Pulmonary artery endothelial cell (primary cell): ENCODE data around the gene TPI1. TPM values are rescaled to one million over a fixed set of nuclear protein-coding genes. Genes with fewer than 3 reads are reported as not detected.

ENCODE experiments used
- DNase-seq: peaks from one replicate; pipeline ENCODE4 v3.0.0-alpha.2; 2011; ENCODE audit warnings: low read depth, low spot score
- total RNA-seq: library from RNA; depleted of rRNA; stranded (reverse); fragments of >200 nt; gene quantifications from 2 replicates; pipeline ENCODE4 v1.2.3, GENCODE V29; 2014

Gene TPI1
- total RNA-seq: 941 and 1,374 TPM in 2 replicates

DNA sequence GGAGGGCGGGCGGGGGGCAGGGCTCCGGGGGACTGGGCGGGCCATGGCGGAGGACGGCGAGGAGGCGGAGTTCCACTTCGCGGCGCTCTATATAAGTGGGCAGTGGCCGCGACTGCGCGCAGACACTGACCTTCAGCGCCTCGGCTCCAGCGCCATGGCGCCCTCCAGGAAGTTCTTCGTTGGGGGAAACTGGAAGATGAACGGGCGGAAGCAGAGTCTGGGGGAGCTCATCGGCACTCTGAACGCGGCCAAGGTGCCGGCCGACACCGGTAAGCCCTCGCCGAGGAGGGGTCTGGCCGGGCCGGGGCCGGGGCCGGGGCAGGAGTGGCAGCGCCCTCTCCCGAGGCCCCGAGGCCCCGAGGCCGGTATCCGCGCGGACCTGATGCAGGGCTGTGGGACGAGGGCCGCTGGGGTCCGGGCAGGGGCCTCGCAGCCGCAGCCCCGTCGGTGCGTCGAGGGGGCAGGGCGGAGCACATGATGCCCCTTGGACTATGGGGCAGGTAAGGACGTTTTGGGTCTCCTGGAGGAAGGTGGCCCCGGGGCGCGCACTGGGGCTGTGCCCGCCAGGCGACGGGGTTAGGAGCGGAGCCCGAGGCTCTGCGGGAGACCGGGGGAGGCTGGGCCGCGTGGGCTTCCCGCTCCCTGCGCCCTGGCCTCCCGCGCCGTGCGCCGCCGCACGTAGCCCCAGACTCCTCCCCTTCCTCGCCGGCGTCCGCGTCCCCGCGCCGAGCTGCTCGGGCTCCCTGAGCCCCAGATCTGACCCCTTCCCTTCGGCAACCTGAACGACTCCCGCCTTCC lies at the start of gene TPI1:
Gene TPI1 (plus strand): TSS at position 119 of the 798 bp plus-strand sequence. CDS start 36 bp downstream, at position 155.
- no peak for DNase-seq

- DNase-seq: no peak
Measured at GRCh38 chr12:6817662-6818157, 49.6 kb upstream of the TPI1 start.

- no peak for DNase-seq
Measured at GRCh38 chr12:6818222-6818621, 49.1 kb upstream of the TPI1 start.

- DNase-seq: no peak
Measured at GRCh38 chr12:6818645-6819044, 48.7 kb upstream of the TPI1 start.

DNA sequence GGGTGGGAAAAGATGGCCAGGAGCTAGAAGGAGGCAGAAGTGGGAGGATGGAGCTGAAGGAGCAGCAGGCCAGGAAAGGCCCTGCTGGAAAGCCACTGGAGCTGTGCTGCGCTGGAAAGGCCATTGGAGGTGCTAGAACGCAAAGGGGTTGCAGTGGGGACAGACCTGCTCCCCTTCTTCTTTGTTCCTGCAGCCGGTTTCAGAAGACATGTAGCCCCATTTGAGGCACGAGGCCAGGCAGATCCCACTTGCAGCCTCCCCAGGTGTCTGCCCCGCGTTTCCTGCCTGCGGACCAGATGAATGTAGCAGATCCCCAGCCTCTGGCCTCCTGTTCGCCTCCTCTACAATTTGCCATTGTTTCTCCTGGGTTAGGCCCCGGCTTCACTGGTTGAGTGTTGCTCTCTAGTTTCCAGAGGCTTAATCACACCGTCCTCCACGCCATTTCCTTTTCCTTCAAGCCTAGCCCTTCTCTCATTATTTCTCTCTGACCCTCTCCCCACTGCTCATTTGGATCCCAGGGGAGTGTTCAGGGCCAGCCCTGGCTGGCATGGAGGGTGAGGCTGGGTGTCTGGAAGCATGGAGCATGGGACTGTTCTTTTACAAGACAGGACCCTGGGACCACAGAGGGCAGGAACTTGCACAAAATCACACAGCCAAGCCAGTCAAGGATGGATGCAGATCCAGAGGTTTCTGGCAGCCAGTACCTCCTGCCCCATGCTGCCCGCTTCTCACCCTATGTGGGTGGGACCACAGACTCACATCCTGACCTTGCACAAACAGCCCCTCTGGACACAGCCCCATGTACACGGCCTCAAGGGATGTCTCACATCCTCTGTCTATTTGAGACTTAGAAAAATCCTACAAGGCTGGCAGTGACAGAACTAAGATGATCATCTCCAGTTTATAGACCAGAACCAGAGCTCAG lies 48.0 kb upstream of the TPI1 start:
- DNase-seq: no peak

DNA sequence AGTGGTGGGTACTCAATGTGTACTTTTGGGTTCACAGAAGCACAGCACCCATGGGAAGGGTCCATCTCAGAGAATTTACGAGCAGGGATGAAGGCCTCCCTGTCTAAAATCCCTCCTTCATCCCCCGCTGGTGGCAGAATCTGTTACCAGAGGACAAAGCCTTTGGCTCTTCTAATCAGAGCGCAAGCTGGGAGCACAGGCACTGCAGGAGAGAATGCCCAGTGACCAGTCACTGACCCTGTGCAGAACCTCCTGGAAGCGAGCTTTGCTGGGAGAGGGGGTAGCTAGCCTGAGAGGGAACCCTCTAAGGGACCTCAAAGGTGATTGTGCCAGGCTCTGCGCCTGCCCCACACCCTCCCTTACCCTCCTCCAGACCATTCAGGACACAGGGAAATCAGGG lies 47.2 kb upstream of the TPI1 start:
- no peak for DNase-seq

GRCh38 chr12:6821591-6822425 lies 45.5 kb upstream of the TPI1 start, which contains the start of gene GPR162:
GPR162 (plus strand) TSS chr12:6821821; CDS start chr12:6823899, 2,078 bp downstream.
- DNase-seq: no peak

- DNase-seq: no peak
Measured at GRCh38 chr12:6822426-6823135, 44.8 kb upstream of the TPI1 start.

DNA sequence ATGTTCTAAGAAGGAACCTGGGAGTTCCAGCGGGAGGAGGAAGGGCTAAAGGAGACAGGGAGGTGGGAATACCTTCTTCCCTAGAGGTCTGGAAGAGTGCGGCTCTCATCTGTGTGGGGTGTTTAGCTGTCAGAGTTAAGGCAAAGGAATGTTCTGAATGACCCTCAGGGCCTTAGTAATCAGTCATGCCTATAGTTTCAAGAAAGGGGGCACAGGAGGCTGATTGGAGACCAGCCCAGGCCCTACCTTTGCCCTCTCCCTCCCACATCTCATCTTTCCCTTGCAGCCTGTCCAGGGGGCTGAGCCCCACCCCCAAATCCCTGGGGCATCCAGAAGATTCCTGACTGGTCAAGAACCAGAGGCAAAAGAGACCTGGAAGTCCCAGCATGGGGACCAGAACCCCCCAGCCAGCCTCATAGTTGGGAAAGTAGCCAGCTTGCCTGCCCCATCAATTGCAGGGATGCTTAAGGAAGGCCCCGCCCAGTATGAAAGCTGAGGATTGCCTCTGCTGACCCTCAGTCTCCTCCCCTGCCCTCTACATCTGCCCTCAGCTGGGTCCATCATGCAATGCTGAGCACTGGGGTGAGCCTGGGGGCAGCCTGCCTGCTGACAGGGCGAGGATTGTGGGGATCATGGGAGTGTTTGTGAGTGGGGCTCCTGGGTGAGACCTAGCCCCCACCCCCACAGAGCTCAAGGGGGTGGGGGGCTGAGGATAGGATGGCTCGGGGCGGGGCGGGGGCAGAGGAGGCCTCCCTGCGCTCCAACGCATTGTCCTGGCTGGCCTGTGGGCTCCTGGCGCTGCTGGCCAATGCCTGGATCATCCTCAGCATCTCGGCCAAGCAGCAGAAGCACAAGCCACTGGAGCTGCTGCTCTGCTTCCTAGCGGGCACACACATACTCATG lies 43.9 kb upstream of the TPI1 start:
- no peak for DNase-seq

GRCh38 chr12:6824085-6824775 lies 43.1 kb upstream of the TPI1 start:
- no peak for DNase-seq

GRCh38 chr12:6824901-6825381 lies 42.4 kb upstream of the TPI1 start:
- DNase-seq: no peak

GRCh38 chr12:6825398-6826124 lies 41.8 kb upstream of the TPI1 start:
- peak; percentile 33 for DNase-seq

- DNase-seq: no peak
Measured at GRCh38 chr12:6826125-6826733, 41.1 kb upstream of the TPI1 start.

- DNase-seq: no peak
Measured at GRCh38 chr12:6826734-6827436, 40.4 kb upstream of the TPI1 start.

- no peak for DNase-seq
Measured at GRCh38 chr12:6827437-6827911, 39.9 kb upstream of the TPI1 start.

- no peak for DNase-seq
Measured at GRCh38 chr12:6827982-6828780, 39.1 kb upstream of the TPI1 start, which contains the start of gene P3H3. P3H3 (plus strand) TSS chr12:6828407; CDS start chr12:6828441, 34 bp downstream.
